NCI-H2029 (cell line): ENCODE data around the gene VAMP8.
"Not testable (repeated sequence)": the region's sequence is repeated elsewhere in the genome, so short reads cannot be mapped to it uniquely, and the experiment has no call there.

ENCODE experiments used
- DNase-seq: peaks from one replicate; lab custom pipeline; 2025; lab: John Stamatoyannopoulos, UW

Gene VAMP8

GRCh38 chr2:85577386-85578242 lies at the start of gene VAMP8:
Gene VAMP8 (plus strand): TSS chr2:85577586. CDS start chr2:85577647, 61 bp downstream.
- peak; percentile 39 for DNase-seq

- DNase-seq, result no peak
Measured at GRCh38 chr2:85527787-85528186, 49.6 kb upstream of the VAMP8 start.

GRCh38 chr2:85528355-85528754 lies 49.0 kb upstream of the VAMP8 start:
- DNase-seq, result no peak

GRCh38 chr2:85529809-85530208 lies 47.6 kb upstream of the VAMP8 start:
- no peak for DNase-seq

GRCh38 chr2:85531589-85531988 lies 45.8 kb upstream of the VAMP8 start:
- DNase-seq, result no peak

GRCh38 chr2:85534099-85534498 lies 43.3 kb upstream of the VAMP8 start:
- no peak for DNase-seq

- no peak for DNase-seq
Measured at GRCh38 chr2:85534881-85535280, 42.5 kb upstream of the VAMP8 start.

GRCh38 chr2:85536479-85536878 lies 40.9 kb upstream of the VAMP8 start:
- no peak for DNase-seq

- no peak for DNase-seq
Measured at GRCh38 chr2:85537600-85538506, 39.5 kb upstream of the VAMP8 start.

GRCh38 chr2:85538507-85539360 lies 38.7 kb upstream of the VAMP8 start, which contains the start of gene MAT2A:
Gene MAT2A (plus strand): TSS chr2:85539168. CDS start chr2:85539288, 120 bp downstream.
- DNase-seq, result peak; percentile 85

- DNase-seq, result peak; percentile 57
Measured at GRCh38 chr2:85539361-85540132, 37.8 kb upstream of the VAMP8 start.

GRCh38 chr2:85540133-85540648 lies 37.2 kb upstream of the VAMP8 start:
- DNase-seq, result no peak

- no peak for DNase-seq
Measured at GRCh38 chr2:85541262-85541661, 36.1 kb upstream of the VAMP8 start.

- DNase-seq, result no peak
Measured at GRCh38 chr2:85541753-85542457, 35.5 kb upstream of the VAMP8 start.

GRCh38 chr2:85542777-85543176 lies 34.6 kb upstream of the VAMP8 start:
- DNase-seq, result no peak

GRCh38 chr2:85544254-85544691 lies 33.1 kb upstream of the VAMP8 start:
- DNase-seq, result not testable (repeated sequence)

GRCh38 chr2:85544915-85545779 lies 32.2 kb upstream of the VAMP8 start:
- DNase-seq, result not testable (repeated sequence)

GRCh38 chr2:85545780-85546240 lies 31.6 kb upstream of the VAMP8 start:
- no peak for DNase-seq
